Spleen (tissue), 13 donors: ENCODE measurements around the gene DCAF6. TPM values are rescaled to one million over a fixed set of nuclear protein-coding genes. Genes with fewer than 3 reads are reported as not detected.
"Not testable (repeated sequence)": the region's sequence is repeated elsewhere in the genome, so short reads cannot be mapped to it uniquely, and the experiment has no call there.

Experiments
- DNase-seq: peaks from one replicate; pipeline ENCODE4 v3.0.0-alpha.2; 2020
- H3K27ac ChIP-seq, 8 donors: fragments of 200-600 bp; sonication (generic) in 7 of 8; 1 replicate in 4 of 8; 2 replicates in 4 of 8; pipeline versions ENCODE4 v1.5.0 to v1.8.0; 2016 to 2021; ENCODE audit warnings: inconsistent platforms in 4 of 8, mild to moderate bottlenecking in 4 of 8, moderate library complexity in 1 of 8
- H3K27me3 ChIP-seq, 7 donors: fragments of 200-600 bp; sonication (generic) in 6 of 7; replicated peaks in 1 of 7; 1 replicate in 4 of 7; 2 replicates in 3 of 7; pipeline versions ENCODE4 v1.5.0 to v1.8.0; 2016 to 2021; ENCODE audit warnings: inconsistent platforms in 3 of 7, mild to moderate bottlenecking in 1 of 7
- H3K36me3 ChIP-seq, 6 donors: fragments of 200-600 bp; sonication (generic) in 5 of 6; 1 replicate in 4 of 6; 2 replicates in 2 of 6; pipeline versions ENCODE4 v1.5.0 to v1.8.0; 2016 to 2021; ENCODE audit warnings: inconsistent platforms in 2 of 6
- H3K4me1 ChIP-seq, 6 donors: fragments of 200-600 bp; sonication (generic) in 5 of 6; 1 replicate in 3 of 6; 2 replicates in 3 of 6; pipeline versions ENCODE4 v1.5.0 to v1.8.0; 2016 to 2021; ENCODE audit warnings: inconsistent platforms in 3 of 6
- H3K4me3 ChIP-seq, 8 donors: fragments of 200-600 bp; sonication (generic) in 7 of 8; 1 replicate in 4 of 8; 2 replicates in 4 of 8; pipeline versions ENCODE4 v1.5.0 to v1.8.0; 2016 to 2021; ENCODE audit warnings: inconsistent platforms in 4 of 8, mild to moderate bottlenecking in 4 of 8, moderate library complexity in 2 of 8
- H3K9me3 ChIP-seq, 8 donors: fragments of 200-600 bp; sonication (generic) in 7 of 8; 1 replicate in 4 of 8; 2 replicates in 4 of 8; pipeline versions ENCODE4 v1.5.0 to v1.8.0; 2016 to 2021; ENCODE audit warnings: inconsistent platforms in 4 of 8
- POLR2A ChIP-seq, 3 donors: fragments of 450-650 bp; IDR thresholded peaks; one replicate each; pipeline ENCODE4 v1.5.1; 2017; ENCODE audit warnings: antibody characterized with exemption in 3 of 3, mild to moderate bottlenecking in 1 of 3
- POLR2AphosphoS5 ChIP-seq, 3 donors: sonication (generic); formaldehyde crosslinking; IDR thresholded peaks; one replicate each; pipeline ENCODE4 v1.5.1; 2017; ENCODE audit warnings: antibody characterized with exemption in 3 of 3
- whole genome bisulfite sequencing, 5 donors: extraction: QIAGEN DNeasy Blood & Tissue Kit in 3 of 5; methylation state at CpG; one replicate each; pipeline versions ENCODE4 v1.1.5 to v1.1.7; 2013 to 2018; 5-methylcytosine and 5-hydroxymethylcytosine counted together
- intact Hi-C: fragments of 100-400 bp; cut with DNase I; formaldehyde crosslinking; loops from one replicate; pipeline ENCODE4 v1.15.0; 2023; ENCODE audit warnings: low total_unique reads
- long read RNA-seq, 2 donors: transcript quantifications; one replicate each; lab custom pipeline, GENCODE V29; 2026
- polyA plus RNA-seq, 3 donors: library from polyadenylated mRNA; stranded (reverse); fragments of 200-250 nt; gene quantifications; one replicate each; pipeline ENCODE4 v1.2.1, GENCODE V29; 2013
- total RNA-seq, 7 donors: library from RNA; depleted of rRNA in 3 of 7; stranded (reverse); fragments of >200 nt in 3 of 7; fragmentation: NEBNext Ultra II Directional in 4 of 7; extraction: Animal tissue kit (Norgen Biotek cat#: 25700) in 4 of 7; gene quantifications; one replicate each; pipeline versions ENCODE4 v1.1.0 to v1.2.1, GENCODE V29; 2016 to 2021
- TF ChIP-seq, protein P1 (sequence below), 11 experiments: fragments of 200-600 bp in 7 of 11; fragments of 450-650 bp in 4 of 11; sonication (generic) in 4 of 11; IDR thresholded peaks in 8 of 11; conservative IDR thresholded peaks in 3 of 11; 1 replicate in 7 of 11; 2 replicates in 4 of 11; pipeline versions ENCODE4 v1.4.0 to v1.8.0; 2016 to 2021; ENCODE audit warnings: antibody characterized with exemption in 11 of 11, inconsistent platforms in 4 of 11, mild to moderate bottlenecking in 1 of 11
- donor health status: healthy with polysubstance abuse.
- donor health status: DM: no; HTN: no; CAD: no; lungs with moderate emphysema.
- donor health status: DM: no; HTN: no; CAD: no.
- donor health status: Bipolar disorder and iron deficiency.
- donor health status: healthy.
- donor health status: DM: no; HTN: no; CAD: no.
- donor health status: DM: yes; HTN: yes; CAD: no.

Gene DCAF6, protein sequence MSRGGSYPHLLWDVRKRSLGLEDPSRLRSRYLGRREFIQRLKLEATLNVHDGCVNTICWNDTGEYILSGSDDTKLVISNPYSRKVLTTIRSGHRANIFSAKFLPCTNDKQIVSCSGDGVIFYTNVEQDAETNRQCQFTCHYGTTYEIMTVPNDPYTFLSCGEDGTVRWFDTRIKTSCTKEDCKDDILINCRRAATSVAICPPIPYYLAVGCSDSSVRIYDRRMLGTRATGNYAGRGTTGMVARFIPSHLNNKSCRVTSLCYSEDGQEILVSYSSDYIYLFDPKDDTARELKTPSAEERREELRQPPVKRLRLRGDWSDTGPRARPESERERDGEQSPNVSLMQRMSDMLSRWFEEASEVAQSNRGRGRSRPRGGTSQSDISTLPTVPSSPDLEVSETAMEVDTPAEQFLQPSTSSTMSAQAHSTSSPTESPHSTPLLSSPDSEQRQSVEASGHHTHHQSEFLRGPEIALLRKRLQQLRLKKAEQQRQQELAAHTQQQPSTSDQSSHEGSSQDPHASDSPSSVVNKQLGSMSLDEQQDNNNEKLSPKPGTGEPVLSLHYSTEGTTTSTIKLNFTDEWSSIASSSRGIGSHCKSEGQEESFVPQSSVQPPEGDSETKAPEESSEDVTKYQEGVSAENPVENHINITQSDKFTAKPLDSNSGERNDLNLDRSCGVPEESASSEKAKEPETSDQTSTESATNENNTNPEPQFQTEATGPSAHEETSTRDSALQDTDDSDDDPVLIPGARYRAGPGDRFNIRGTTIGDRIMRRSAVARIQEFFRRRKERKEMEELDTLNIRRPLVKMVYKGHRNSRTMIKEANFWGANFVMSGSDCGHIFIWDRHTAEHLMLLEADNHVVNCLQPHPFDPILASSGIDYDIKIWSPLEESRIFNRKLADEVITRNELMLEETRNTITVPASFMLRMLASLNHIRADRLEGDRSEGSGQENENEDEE
- total RNA-seq (10 to 100 TPM; 38.7 to 76.6 (median 48.1) TPM), polyA plus RNA-seq (10 to 100 TPM; 19.2 to 23.8 (median 21.0) TPM)
- long read RNA-seq, donor 1, partial matches to known transcripts = 5 of 5 reads
- long read RNA-seq, donor 1, other reads (novel, unspliced or antisense) = 0 of 5 reads
- long read RNA-seq, donor 2, partial matches to known transcripts = 10 of 11 reads
- long read RNA-seq, donor 2, other reads (novel, unspliced or antisense) = 0 of 11 reads

DNA sequence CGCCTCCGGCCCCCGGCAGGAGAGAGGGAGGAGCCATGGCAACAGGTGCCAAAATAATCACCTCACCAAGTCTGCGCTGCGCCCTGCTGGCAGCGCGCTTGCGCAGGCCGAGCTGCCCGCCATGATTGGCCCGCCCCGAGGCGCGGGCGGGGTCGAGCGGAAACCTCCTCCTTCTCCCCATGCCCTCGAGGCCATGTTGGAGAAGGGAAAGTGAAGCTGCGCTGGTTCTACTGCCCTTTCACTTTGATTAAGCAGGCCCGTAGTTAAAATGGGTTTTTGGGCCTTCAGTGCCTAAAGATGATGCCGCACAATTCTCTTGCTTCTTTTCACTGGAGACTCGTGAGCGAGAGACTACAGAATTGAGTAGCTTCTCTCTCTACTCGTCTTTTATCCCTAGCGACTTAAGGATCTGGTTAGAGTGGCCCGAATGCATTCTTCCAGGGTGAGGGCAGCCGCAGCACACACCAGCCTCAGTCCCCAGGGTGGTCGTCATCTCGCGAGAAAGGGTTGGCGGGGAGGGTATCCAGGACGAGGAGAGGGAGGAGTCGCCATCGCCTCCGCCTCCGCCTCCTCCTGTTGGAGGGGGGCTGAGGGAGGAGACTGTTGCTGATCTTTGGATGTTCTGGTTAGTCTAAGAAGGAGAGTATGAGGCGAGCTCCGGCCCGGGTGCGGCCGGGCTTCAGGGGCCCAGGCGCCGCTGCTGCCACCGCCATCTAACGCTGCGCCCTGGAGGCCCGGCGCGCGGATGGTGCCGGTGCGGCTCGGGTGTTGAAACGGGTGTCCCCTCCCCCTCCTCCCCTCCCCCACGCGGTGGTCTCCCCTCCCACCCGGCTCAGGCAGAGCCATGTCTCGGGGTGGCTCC, at the start of gene DCAF6:
DCAF6 (plus strand) TSS at position 616 of the 862 bp plus-strand sequence; CDS start at position 845, 229 bp downstream.
- H3K4me3 ChIP-seq = peak within 1 kb of the TSS; percentile 76 to 91 (median 82)
- no peaks in the 10 kb centered on the region for H3K27me3 ChIP-seq
- peak within 1 kb of the TSS; percentile 91 to 97 (median 96) for H3K27ac ChIP-seq
- peaks cover 27 to 69% (median 42%) of the 10 kb centered on the region in 6 donors for H3K4me1 ChIP-seq
- peak; percentile 100 for DNase-seq
- 0 to 1% (median 0%) methylated on average over 28 to 58 of the region's 58 CpGs for WGBS, 5 donors
- H3K36me3 ChIP-seq = no peaks in the 10 kb centered on the region
- intact Hi-C loops = loop anchor here (10.0 kb wide), 1 partner anchor 221 kb away; no protein-coding TSS in a partner anchor
- TF ChIP-seq, protein P1, sequence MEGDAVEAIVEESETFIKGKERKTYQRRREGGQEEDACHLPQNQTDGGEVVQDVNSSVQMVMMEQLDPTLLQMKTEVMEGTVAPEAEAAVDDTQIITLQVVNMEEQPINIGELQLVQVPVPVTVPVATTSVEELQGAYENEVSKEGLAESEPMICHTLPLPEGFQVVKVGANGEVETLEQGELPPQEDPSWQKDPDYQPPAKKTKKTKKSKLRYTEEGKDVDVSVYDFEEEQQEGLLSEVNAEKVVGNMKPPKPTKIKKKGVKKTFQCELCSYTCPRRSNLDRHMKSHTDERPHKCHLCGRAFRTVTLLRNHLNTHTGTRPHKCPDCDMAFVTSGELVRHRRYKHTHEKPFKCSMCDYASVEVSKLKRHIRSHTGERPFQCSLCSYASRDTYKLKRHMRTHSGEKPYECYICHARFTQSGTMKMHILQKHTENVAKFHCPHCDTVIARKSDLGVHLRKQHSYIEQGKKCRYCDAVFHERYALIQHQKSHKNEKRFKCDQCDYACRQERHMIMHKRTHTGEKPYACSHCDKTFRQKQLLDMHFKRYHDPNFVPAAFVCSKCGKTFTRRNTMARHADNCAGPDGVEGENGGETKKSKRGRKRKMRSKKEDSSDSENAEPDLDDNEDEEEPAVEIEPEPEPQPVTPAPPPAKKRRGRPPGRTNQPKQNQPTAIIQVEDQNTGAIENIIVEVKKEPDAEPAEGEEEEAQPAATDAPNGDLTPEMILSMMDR (IDR thresholded peaks at IDR 0.05 in 8 of 11, conservative IDR thresholded peaks at IDR 0.05 in 3 of 11) = peak in 5 of 11 experiments; percentile 9 to 35 (median 21)
- TF ChIP-seq POLR2A (IDR thresholded peaks at IDR 0.05) = peak; percentile 65 to 91 (median 78)
- TF ChIP-seq POLR2AphosphoS5 (IDR thresholded peaks at IDR 0.05) = peak; percentile 83 to 95 (median 93)
- H3K9me3 ChIP-seq = no peaks in the 10 kb centered on the region

DNA sequence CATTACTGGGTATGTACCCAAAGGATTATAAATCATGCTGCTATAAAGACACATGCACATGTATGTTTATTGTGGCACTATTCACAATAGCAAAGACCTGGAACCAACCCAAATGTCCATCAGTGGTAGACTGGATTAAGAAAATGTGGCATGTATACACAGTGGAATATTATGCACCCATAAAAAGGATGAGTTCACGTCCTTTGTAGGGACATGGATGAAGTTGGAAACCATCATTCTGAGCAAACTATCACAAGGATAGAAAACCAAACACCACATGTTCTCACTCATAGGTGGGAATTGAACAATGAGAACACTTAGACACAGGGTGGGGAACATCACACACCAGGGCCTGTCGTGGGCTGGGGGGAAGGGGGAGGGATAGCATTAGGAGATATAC, 49.3 kb upstream of the DCAF6 start:
- WGBS, 5 donors = 87 to 99% (median 91%) methylated on average over 2 of the region's 2 CpGs

DNA sequence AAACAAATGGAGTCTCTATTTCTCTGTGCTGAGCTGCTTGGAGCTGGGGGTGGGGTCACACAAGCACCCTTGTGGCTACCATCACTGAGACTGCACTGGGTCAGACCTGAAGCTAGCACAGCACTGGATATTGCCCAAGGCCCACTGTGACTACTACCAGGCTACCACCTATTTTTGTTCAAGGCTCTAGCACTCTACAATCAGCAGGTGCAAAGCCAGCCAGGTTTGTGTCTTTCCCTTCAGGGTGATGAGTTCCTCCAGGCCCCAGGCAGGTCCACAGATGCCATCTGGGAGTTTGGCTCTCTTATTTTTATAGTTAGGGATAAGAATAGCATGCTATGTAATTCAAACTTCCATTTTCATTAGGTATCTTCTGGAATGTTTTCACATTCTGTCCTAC, 46.1 kb upstream of the DCAF6 start:
- H3K4me1 ChIP-seq = no peaks in the 10 kb centered on the region
- intact Hi-C loops = no loop called here
- H3K27ac ChIP-seq = no peak overlapping the region
- no peaks in the 10 kb centered on the region for H3K27me3 ChIP-seq
- no peak for TF ChIP-seq POLR2AphosphoS5 (IDR thresholded peaks at IDR 0.05)
- TF ChIP-seq POLR2A (IDR thresholded peaks at IDR 0.05) = no peak
- TF ChIP-seq, protein P1 (IDR thresholded peaks at IDR 0.05 in 8 of 11, conservative IDR thresholded peaks at IDR 0.05 in 3 of 11) = no peak
- no peaks in the 10 kb centered on the region for H3K36me3 ChIP-seq
- peaks cover 0 to 3% (median 0%) of the 10 kb centered on the region in 8 donors for H3K9me3 ChIP-seq
- H3K4me3 ChIP-seq = no peak overlapping the region
- no peak for DNase-seq

More for the DNA sequence above, 49.3 kb upstream of the DCAF6 start:
- H3K27me3 ChIP-seq, intact Hi-C loops, DNase-seq, H3K27ac ChIP-seq, H3K9me3 ChIP-seq, H3K4me3 ChIP-seq, H3K4me1 ChIP-seq, H3K36me3 ChIP-seq: not testable (repeated sequence)

DNA sequence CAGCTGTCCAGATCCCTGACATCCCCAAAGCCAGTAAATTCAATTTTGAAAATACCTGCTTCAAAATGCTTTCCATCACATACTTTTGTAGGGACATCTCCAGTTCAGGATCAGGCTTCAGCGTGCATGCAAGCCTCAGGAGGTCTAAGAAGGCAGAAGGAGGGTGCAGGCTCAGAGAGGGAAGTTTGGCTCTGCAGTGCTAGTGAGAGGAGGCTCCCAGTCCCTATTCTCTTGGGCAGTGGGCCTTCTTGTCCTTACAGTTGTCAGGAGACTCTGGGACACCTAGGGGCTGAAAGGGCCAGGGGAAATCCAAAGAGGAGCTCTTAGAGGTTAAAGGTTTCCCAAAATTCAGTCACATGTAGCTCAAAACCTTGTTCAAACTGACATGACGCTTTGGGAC, 42.7 kb upstream of the DCAF6 start:
- H3K4me1 ChIP-seq = no peaks in the 10 kb centered on the region
- WGBS, 5 donors = 81 to 93% (median 87%) methylated on average over 2 of the region's 2 CpGs
- no peaks in the 10 kb centered on the region for H3K27me3 ChIP-seq
- no peak for DNase-seq
- no peak overlapping the region for H3K27ac ChIP-seq
- intact Hi-C loops = no loop called here
- TF ChIP-seq POLR2AphosphoS5 (IDR thresholded peaks at IDR 0.05) (no peak), POLR2A (IDR thresholded peaks at IDR 0.05) (no peak)
- TF ChIP-seq, protein P1 (IDR thresholded peaks at IDR 0.05 in 8 of 11, conservative IDR thresholded peaks at IDR 0.05 in 3 of 11) = no peak
- no peaks in the 10 kb centered on the region for H3K9me3 ChIP-seq
- no peaks in the 10 kb centered on the region for H3K36me3 ChIP-seq
- H3K4me3 ChIP-seq = no peak overlapping the region
